ENCODE results near the gene FBXO11.

DNA sequence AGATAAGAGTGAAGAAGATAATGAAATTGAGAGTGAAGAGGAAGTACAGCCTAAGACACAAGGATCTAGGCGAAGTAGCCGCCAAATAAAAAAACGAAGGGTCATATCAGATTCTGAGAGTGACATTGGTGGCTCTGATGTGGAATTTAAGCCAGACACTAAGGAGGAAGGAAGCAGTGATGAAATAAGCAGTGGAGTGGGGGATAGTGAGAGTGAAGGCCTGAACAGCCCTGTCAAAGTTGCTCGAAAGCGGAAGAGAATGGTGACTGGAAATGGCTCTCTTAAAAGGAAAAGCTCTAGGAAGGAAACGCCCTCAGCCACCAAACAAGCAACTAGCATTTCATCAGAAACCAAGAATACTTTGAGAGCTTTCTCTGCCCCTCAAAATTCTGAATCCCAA, 107.7 kb downstream of the FBXO11 start:
- TF ChIP-seq, protein P1, sequence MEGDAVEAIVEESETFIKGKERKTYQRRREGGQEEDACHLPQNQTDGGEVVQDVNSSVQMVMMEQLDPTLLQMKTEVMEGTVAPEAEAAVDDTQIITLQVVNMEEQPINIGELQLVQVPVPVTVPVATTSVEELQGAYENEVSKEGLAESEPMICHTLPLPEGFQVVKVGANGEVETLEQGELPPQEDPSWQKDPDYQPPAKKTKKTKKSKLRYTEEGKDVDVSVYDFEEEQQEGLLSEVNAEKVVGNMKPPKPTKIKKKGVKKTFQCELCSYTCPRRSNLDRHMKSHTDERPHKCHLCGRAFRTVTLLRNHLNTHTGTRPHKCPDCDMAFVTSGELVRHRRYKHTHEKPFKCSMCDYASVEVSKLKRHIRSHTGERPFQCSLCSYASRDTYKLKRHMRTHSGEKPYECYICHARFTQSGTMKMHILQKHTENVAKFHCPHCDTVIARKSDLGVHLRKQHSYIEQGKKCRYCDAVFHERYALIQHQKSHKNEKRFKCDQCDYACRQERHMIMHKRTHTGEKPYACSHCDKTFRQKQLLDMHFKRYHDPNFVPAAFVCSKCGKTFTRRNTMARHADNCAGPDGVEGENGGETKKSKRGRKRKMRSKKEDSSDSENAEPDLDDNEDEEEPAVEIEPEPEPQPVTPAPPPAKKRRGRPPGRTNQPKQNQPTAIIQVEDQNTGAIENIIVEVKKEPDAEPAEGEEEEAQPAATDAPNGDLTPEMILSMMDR (IDR thresholded peaks at IDR 0.05): no peak
- TF ChIP-seq POLR2A (IDR thresholded peaks at IDR 0.05): no peak

Data from Peyer's patch (tissue), 4 donors.